GM18867 (cell line): Measurements from ENCODE around the gene ZDHHC21.
"Not testable (repeated sequence)": the region's sequence is repeated elsewhere in the genome, so short reads cannot be mapped to it uniquely, and the experiment has no call there.

Experiments
- ATAC-seq: cut with Tn5 transposase; IDR thresholded peaks from one replicate; pipeline ENCODE4 v1.9.1; 2021; ENCODE audit warnings: mild to moderate bottlenecking, moderate library complexity; ENCODE audit not compliant: unreplicated experiment

Gene ZDHHC21

DNA sequence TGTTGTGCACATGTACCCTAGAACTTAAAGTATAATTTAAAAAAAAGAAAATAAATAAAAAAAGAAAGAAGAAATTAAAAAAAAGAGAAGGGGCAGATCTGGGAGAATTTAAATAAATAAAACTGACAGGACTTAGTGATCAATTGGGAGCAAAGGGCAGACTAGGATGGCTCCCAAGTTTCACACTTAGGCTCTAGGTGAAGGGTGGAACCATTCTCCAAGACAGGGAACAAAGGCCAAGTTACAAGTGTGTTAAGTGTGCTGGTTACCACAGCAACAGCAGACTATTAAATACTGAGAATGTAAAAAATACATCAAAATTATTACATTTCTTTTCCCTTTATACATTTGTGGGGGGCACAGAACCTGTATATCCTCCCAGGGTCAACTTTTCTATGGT, 7.1 kb downstream of the ZDHHC21 start:
- ATAC-seq = no peak

DNA sequence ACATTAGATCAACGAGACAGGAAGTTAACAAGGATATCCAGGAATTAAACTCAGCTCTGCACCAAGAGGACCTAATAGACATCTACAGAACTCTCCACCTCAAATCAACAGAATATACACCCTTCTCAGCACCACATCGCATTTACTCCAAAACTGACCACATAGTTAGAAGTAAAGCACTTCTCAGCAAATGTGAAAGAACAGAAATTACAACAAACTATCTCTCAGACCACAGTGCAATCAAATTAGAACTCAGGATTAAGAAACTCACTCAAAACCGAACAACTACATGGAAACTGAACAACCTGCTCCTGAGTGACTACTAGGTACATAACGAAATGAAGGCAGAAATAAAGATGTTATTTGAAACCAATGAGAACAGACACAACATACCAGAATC, 10.6 kb downstream of the ZDHHC21 start:
- not testable (repeated sequence) for ATAC-seq

- ATAC-seq = no peak
Measured at GRCh38 chr9:14678776-14679175, 14.5 kb downstream of the ZDHHC21 start.

- no peak for ATAC-seq
Measured at GRCh38 chr9:14677872-14678271, 15.4 kb downstream of the ZDHHC21 start.

- ATAC-seq = no peak
Measured at GRCh38 chr9:14677396-14677795, 15.8 kb downstream of the ZDHHC21 start.

DNA sequence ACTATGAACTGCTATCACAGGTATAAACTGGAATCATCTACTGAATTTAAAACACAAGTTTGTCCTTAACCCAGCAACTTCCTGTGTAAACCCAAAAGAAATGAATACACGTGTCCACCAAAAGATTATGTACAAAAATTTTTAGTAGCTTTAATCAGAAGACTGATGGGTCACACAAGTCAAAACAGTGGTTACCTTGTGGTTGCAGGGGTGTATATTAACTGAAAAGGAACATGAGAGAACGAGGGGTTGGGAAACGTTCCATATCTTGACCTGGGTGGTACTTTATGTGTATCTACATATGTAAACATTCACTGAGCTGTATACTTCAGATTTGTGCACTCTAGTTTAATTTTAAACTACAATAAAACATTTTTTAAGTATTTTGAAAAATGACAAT, 18.6 kb downstream of the ZDHHC21 start:
- no peak for ATAC-seq

DNA sequence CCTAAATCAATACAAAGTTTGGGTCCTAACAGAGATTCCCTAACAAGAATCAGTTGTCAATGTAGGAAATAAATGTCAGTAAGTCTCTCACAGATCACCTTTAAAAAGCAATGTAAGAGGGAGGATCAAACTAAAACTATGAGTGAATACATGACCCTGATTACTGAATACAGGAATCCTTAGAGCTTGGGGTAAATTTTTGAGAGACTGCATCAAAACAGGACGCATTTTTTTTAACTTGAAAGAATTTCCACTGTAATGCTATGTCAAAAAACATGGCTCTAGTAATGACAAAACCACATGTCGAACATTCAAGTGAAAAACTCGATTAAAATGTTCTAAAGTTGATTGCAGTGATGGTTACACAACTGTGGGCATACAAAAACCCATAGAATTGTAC, 21.9 kb downstream of the ZDHHC21 start:
- ATAC-seq = no peak

GRCh38 chr9:14670718-14671117, 22.5 kb downstream of the ZDHHC21 start:
- ATAC-seq = no peak

GRCh38 chr9:14664022-14664421, 29.2 kb downstream of the ZDHHC21 start:
- ATAC-seq = not testable (repeated sequence)

GRCh38 chr9:14662060-14662453, 31.2 kb downstream of the ZDHHC21 start:
- ATAC-seq = no peak

DNA sequence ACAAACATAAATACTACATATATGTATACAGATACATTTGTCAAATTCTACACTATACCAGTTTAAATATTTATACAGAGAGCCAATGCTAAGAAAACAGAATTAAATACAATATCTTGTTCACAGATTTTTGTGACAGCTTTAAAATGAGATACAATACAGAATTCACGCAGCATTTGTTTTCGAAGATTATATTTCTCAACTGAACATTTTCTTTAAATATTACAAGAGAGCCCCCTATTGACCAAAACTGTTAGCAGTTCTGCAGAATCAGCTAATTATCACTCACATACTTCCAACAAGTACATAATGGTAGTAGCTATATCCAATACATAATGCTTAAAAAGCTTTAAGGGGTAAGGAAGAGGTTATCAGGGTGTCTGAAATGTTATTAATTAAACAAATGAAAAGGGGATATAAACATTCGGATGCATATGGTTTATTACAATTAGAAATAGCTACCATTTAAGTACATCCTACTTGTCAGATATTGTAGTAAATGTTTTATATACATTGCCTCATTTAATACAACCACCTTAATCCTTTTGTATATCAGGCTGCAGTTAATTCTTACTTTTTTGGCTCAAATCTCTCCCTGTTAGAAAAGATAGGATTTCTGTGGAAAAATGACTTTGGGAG, 31.7 kb downstream of the ZDHHC21 start:
- peak; percentile 45 for ATAC-seq

DNA sequence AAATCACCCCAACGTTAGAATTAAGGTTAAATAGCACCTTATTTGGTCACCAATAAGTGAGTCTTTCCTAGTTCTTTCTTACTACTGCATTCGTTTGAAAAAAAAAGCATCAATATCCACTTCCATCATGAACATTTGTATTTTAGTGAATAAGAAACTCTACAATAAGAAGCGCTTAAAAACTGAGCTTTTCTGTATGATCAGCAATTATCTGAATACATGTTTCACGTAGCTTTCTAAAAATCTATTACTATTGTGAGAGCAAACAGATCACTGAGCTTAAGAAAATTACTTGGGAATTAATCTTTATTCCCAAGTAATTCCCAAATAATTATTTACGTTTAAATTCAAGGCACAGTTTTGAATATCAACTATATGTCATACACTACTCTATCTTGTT, 32.5 kb downstream of the ZDHHC21 start:
- no peak for ATAC-seq

- ATAC-seq = no peak
Measured at GRCh38 chr9:14654932-14655331, 38.3 kb downstream of the ZDHHC21 start.

DNA sequence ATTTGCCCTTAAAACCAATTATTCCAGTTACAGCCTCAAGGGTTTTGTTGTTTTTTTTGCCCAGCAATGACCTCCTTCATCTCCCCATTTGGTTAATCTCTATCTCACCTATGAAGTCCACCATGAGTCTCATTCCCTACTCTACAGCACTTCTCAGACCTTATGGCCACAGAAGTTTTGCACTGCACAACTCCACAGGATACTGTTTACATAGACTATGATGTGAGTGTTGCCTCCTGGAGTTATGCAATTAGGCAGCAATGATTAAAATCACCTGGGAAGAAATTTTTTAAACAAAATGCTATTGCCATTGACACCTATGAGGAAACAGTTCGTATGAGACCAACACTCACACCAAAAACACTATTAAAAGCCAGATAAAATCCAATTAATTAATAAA, 39.7 kb downstream of the ZDHHC21 start:
- no peak for ATAC-seq

GRCh38 chr9:14652729-14653377, 40.4 kb downstream of the ZDHHC21 start:
- no peak for ATAC-seq

DNA sequence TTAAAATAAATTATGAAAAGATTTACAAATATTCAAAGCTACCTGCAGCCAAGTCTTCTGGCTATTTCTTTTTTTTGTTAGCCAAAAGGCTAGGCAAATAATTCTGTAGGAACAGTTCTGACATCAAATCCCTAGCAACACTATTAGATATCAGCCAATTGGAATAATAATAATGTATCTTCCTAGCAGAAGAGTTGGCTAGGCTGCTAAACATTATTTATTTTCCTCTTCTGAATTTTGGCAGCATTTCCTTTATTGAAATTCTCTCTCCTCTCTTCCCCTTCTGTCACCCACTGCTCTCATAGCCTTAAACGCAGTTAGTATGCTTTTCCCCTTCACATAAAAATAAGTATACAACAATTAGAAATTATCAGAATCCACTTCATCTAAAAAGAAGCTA, 42.6 kb downstream of the ZDHHC21 start:
- no peak for ATAC-seq

DNA sequence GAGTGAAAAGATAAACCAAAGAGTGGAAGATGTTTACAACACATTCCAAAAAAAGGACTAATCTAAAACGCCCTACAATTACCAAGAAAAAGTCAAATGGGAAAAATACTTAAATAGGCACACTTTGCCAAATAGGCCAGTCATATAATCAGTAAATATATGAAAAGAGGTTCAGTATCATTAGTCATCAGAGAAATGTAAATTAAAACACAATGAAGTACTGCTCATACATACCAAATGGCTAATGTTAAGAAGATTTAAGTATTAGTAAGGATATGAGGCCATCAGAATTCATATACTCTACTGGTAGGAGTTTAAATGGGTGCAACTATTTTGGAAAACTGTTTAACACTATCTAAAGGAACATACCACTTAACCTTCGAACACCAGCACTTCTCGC, 47.6 kb downstream of the ZDHHC21 start:
- ATAC-seq = no peak

DNA sequence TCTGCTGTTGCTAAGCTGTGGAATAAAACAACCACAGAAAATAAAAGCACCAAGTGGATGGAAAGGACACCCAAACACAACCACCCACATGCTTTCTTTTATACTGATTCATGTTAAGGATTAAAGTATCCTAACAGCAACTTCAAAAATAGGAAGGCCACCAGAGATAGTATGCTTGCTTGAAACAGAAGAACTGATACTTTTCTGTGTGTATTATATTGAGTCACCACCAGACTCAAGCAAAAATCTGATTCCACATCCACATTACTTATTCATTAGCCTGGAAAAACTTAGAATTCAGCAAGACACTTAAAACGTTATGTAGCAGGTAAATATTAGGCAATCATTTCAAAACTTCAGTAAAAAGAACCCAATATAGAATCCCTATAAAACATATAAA, 52.3 kb downstream of the ZDHHC21 start:
- no peak for ATAC-seq

- ATAC-seq = no peak
Measured at GRCh38 chr9:14640294-14640693, 52.9 kb downstream of the ZDHHC21 start.

DNA sequence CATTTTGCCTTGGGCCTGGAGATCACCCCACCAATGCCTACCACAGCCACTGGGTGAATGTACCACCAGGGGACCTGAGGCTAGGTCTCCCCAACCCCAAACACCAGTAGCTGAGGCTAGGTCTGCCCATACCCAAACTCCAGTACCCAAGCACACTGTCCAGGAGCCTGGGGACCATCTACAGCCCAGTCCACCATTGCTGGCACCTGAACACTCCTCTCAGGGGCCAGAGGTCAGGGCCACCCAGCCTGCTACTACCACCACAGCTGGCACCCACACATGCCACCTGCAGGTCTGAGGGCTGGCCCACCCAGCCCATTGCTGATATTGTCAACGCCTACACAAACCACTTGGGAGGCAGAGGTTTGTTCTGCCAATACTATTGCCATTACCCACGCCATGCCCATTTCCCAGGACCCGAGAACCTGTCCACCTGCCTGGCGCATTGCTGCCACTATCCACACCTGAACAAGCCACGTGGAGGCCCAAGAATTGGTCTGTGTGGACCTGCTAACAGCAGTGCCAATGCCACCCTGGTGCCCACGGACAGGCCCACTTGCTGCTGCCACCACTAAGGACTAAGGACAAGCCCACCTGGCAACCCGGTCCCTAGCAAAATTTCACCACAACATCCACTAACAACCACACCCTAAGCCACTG, 59.2 kb downstream of the ZDHHC21 start:
- ATAC-seq = no peak

- ATAC-seq = no peak
Measured at GRCh38 chr9:14633148-14633547, 60.1 kb downstream of the ZDHHC21 start.

DNA sequence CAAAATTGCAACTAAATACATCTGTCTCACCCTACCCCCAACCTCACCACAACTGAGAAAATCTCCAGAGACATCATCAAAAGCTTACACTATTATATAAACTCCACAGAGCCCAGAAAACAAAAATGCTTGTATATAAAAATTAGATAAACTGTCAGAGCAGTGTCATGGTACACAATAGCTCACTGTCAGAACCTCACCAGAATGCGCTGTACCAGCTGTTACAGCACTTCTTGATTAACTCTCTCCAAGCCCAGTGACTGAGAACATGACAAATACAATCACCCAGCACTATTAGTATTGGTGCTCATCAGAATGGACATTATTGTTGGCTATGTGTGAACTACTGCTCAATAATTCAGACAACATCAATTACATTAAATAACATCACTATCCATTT, 65.7 kb downstream of the ZDHHC21 start:
- no peak for ATAC-seq
